Measurements from ENCODE around the gene GGA1.
"Not testable (repeated sequence)": the region's sequence is repeated elsewhere in the genome, so short reads cannot be mapped to it uniquely, and the experiment has no call there.

GGA1 gene

GRCh38 chr22:37571258-37571991, 37.2 kb upstream of the GGA1 start:
- DNase-seq (ENCODE audit: low spot score), result no peak

DNA sequence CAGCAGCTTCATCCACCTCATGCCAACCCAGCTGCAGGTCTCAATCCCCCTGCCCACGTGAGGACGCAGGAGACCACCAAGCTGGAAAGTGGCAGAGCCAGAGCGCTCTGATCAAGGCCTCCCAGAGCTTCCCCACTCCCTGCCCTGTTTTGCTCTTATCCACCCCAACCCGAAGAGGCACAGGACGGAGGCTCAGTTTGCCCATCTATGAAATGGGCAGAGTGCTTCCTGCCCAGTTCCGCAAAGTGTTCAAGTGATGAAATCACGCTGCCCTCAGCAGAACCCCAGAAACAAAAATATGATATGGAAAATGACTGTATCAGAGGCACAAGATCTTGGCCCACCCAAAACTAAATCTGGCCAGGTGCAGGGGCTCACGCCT, 36.7 kb upstream of the GGA1 start:
- DNase-seq (ENCODE audit: low spot score), result no peak

GRCh38 chr22:37575490-37576003, 33.1 kb upstream of the GGA1 start:
- no peak for DNase-seq (ENCODE audit: low spot score)

GRCh38 chr22:37578002-37578401, 30.6 kb upstream of the GGA1 start:
- no peak for DNase-seq (ENCODE audit: low spot score)

DNA sequence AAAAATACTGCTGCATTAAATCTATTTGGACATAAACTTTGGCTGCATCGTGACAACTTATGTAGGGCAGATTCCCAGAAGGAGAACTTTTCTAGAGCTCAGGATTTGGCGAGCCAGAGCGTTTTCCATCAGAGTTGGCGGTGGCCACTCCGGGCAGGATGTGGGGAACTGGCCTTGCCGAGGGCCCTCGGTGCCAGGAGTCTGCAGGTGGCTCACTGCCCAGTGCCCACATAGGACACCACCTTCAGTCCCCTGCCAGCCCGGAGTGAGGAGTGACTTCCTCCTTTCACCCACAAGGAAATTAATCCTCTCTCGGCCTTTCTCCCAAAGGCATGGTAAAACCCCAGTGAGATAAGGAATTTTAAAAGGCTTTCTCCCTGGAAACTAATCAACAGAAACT, 27.1 kb upstream of the GGA1 start:
- DNase-seq (ENCODE audit: low spot score), result peak; percentile 85

DNA sequence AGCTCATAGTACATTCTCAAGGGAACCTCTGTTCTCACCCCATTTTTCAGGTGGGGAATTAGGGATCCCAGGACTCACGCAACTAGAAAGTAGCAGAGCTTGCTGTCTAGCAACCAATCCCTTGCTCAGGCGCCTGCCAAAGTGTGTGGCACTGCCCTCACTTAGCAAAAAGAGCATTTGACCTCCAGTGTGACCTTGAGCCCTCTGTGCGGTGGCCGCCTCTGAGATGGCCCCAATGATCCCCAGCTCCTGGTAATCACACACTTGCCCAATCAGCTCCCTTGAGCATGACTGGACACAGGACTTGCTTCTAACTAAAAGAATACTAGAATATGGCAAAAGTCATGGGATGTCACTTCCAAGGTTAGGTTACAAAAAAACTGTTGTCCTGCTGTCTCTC, 26.1 kb upstream of the GGA1 start:
- no peak for DNase-seq (ENCODE audit: low spot score)

- DNase-seq (ENCODE audit: low spot score), result no peak
These were observed 20.0 kb upstream of the GGA1 start for GRCh38 chr22:37588546-37589215.

DNA sequence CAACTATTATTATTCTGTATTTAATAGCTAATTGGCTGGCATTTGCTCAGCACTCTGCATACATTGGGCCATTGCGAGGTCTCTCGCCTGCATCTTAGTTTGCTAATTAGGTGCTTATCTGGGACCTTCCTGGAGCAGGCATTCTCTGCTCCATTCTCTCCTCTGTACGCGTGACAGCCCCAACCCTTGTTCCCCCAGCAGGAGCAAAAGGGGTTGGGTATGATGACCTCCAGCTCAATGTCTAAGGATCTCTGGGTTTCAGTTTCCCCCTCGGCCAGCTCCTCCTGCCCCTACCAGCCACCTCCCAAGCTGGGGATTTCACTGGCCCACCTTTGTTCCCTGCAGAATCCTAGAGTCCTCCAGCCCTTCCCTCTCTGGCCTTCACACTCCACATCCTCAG, 19.0 kb upstream of the GGA1 start:
- no peak for DNase-seq (ENCODE audit: low spot score)

GRCh38 chr22:37591081-37591480, 17.6 kb upstream of the GGA1 start:
- DNase-seq (ENCODE audit: low spot score), result not testable (repeated sequence)

GRCh38 chr22:37591823-37592404, 16.7 kb upstream of the GGA1 start:
- DNase-seq (ENCODE audit: low spot score), result no peak

DNA sequence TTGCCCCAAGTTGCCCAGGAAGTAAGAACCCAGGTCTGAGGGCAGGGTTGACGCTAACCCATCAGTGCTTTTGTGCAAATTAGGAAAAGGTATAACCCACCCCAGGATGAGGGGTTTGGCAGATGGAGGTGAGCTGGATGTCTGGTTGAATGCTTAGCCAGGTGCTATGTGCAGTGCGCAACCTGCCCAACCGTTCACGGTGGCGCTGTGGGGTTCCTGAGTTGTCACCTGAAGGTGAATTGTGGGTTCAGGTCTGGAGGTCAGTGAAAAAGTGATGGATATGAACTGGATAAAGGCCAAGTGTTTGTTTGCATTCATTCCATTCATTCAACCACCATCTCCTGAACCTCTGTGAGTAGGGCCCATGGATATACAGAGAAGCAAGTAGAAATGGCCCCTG, 14.4 kb upstream of the GGA1 start:
- no peak for DNase-seq (ENCODE audit: low spot score)

DNA sequence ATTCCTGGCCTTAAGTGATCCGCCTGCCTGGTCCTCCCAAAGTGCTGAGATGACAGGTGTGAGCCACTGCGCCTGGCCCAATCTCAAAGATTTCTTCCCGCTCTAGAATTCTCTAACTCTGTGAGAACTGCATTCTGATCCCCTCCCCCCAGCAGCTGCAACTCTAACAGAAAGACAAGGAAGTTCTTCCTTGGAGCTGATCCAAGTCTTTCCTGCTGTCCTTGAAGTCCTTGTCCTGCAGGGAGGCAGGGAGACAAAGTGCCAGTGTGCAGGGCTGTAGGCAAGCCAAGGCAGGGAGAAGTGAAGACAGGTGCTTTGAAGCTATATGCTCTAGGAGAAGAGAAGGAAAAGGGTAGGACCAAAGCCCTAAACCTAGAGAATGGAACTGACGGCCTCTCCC, 9.5 kb upstream of the GGA1 start:
- no peak for DNase-seq (ENCODE audit: low spot score)

- DNase-seq (ENCODE audit: low spot score), result no peak
These were observed 7.5 kb upstream of the GGA1 start for GRCh38 chr22:37601203-37601539.

- DNase-seq (ENCODE audit: low spot score), result peak; percentile 84
These were observed 6.8 kb upstream of the GGA1 start for GRCh38 chr22:37601540-37602442.

DNA sequence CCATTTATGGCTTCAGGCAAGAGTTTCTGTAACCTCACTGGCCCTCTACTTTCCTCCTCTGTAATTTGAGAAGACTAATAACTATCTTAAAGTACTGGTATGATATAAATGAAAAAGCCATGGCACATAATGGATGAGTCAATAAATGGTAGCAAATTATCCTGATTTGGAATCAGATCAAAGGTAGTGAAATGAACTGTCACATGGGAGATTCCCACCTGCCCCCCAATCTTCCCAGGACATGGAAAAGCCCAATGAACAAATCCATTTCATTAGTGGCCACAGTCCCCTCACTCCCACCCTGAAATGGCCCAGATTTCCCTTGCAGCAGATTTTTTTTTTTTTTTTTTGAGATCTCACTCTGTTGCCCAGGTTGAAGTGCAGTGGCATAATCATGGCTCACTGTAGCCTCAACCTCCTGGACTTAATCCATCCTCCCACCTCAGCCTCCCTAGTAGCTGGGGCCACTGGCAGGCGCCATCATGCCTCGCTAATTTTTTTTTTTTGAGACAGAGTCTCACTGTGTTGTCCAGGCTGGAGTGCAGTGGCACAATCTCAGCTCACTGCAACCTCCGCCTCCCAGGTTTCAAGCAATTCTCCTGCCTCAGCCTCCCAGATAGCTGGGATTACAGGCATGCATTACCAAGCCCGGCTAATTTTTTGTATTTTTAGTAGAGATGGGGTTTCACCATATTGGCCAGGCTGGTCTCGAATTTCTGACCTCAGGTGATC, 5.9 kb upstream of the GGA1 start:
- not testable (repeated sequence) for DNase-seq (ENCODE audit: low spot score)

DNA sequence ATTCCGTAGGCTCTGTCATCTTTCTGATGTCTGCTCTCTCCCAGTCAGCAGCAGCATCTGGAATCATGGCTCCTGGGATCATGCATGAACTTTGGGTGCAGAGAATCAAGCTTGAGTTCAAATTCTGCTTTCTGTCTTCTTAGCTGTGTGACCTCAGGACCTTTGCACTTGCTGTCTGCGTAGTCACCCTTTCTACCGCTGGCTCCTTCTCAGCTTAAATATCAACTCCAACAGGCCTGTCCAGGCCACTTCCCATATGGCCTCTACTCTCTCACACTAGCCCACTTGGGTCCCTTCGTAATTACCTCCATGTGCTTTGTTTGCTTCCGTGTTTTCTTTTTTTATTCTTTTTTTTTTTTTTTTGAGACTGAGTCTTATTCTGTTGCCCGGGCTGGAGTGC, 4.6 kb upstream of the GGA1 start:
- DNase-seq (ENCODE audit: low spot score), result no peak

GRCh38 chr22:37604875-37605274, 3.8 kb upstream of the GGA1 start:
- DNase-seq (ENCODE audit: low spot score), result no peak

GRCh38 chr22:37607010-37607934, 1.4 kb upstream of the GGA1 start:
- DNase-seq (ENCODE audit: low spot score), result peak; percentile 92

DNA sequence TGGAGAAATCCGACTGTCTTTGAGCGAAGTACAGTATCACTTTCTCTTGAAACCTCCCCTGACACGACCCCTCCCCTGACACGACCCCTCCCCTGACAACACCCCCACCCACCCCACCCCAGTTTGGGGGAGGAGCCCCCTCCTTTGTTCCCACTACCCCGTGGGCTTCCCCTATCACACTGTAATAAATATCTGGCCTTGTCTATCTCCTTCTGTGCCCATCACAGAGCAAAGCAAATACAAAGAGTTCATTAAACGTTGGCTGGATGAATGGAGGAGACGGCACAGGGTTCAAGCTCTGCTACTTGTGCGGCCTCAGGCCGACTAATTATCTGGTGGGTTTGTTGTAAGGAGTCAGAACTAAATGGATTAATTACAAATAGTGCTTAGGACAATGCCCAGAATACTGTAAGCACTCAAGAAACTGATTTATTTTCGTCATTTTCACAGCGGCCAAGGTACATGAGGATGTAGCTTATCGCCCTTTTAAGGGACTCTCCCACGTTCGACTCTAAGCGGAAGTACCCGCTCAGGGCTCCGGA, 628 bp upstream of the GGA1 start:
- no peak for DNase-seq (ENCODE audit: low spot score)
